Keratinocyte (primary cell): ENCODE results near the gene SSBP4. TPM values are rescaled to one million over a fixed set of nuclear protein-coding genes. Genes with fewer than 3 reads are reported as not detected.

Experiments used
- DNase-seq: peaks from one replicate; pipeline ENCODE4 v3.0.0-alpha.2; 2011; ENCODE audit warnings: low read depth, missing footprints, low spot score
- FAIRE-seq: peaks from 2 replicates; lab custom pipeline; 2011; peaks lifted over from hg19 to GRCh38; lab: Jason Lieb, UNC
- H2AFZ ChIP-seq: 2 replicates; pipeline ENCODE4 v1.6.0; 2012; ENCODE audit warnings: low read length, control low read depth, inconsistent platforms; ENCODE audit not compliant: control insufficient read depth
- H3K27ac ChIP-seq: 2 replicates; pipeline ENCODE4 v1.5.1; 2011; ENCODE audit warnings: low read length; ENCODE audit not compliant: control insufficient read depth, insufficient read depth
- H3K27me3 ChIP-seq: 3 replicates; pipeline ENCODE4 v1.6.0; 2011; ENCODE audit warnings: low read length; ENCODE audit not compliant: control insufficient read depth, insufficient read depth; ENCODE audit errors: extremely low read depth
- H3K36me3 ChIP-seq, 2 experiments: 2 replicates in 1 of 2; 3 replicates in 1 of 2; pipeline ENCODE4 v1.5.1; 2011; ENCODE audit warnings: low read length in 2 of 2, mild to moderate bottlenecking in 1 of 2; ENCODE audit not compliant: control insufficient read depth in 2 of 2, insufficient read depth in 2 of 2; ENCODE audit errors: extremely low read depth in 1 of 2
- H3K4me1 ChIP-seq: 3 replicates; pipeline ENCODE4 v1.5.1; 2011; ENCODE audit warnings: low read length; ENCODE audit not compliant: control insufficient read depth, insufficient read depth; ENCODE audit errors: extremely low read depth
- H3K4me2 ChIP-seq: 3 replicates; pipeline ENCODE4 v1.6.0; 2011; ENCODE audit warnings: low read depth, low read length; ENCODE audit not compliant: control insufficient read depth, insufficient read depth; ENCODE audit errors: extremely low read depth
- H3K4me3 ChIP-seq, 3 experiments: fragments of 200-600 bp in 1 of 3; sonication (generic) in 1 of 3; 2 replicates in 2 of 3; 3 replicates in 1 of 3; pipeline ENCODE4 v1.5.1; 2011 to 2016; ENCODE audit warnings: low read length in 3 of 3, mild to moderate bottlenecking in 3 of 3, control low read depth in 2 of 3, inconsistent platforms in 1 of 3, low read depth in 1 of 3, mixed read lengths in 1 of 3, mixed run types in 1 of 3, moderate library complexity in 1 of 3; ENCODE audit not compliant: control insufficient read depth in 2 of 3, insufficient read depth in 2 of 3; ENCODE audit errors: extremely low read depth in 1 of 3
- H3K79me2 ChIP-seq: 2 replicates; pipeline ENCODE4 v1.6.0; 2012; ENCODE audit warnings: low read length; ENCODE audit not compliant: control insufficient read depth, insufficient read depth
- H3K9ac ChIP-seq: 3 replicates; pipeline ENCODE4 v1.6.0; 2011; ENCODE audit warnings: low read length; ENCODE audit not compliant: control insufficient read depth, insufficient read depth; ENCODE audit errors: extremely low read depth
- H3K9me1 ChIP-seq: 3 replicates; pipeline ENCODE4 v1.6.0; 2011; ENCODE audit warnings: low read length; ENCODE audit not compliant: control insufficient read depth, insufficient read depth; ENCODE audit errors: extremely low read depth
- H3K9me3 ChIP-seq: 2 replicates; pipeline ENCODE4 v1.5.1; 2012; ENCODE audit warnings: low read depth, low read length; ENCODE audit not compliant: control insufficient read depth
- H4K20me1 ChIP-seq: 3 replicates; pipeline ENCODE4 v1.6.0; 2011; ENCODE audit warnings: low read length; ENCODE audit not compliant: control insufficient read depth, insufficient read depth; ENCODE audit errors: extremely low read depth
- CTCF ChIP-seq, 3 experiments: IDR thresholded peaks in 1 of 3; conservative IDR thresholded peaks in 1 of 3; optimal IDR thresholded peaks in 1 of 3; 2 replicates in 2 of 3; 3 replicates in 1 of 3; pipeline versions ENCODE3 to v1.5.1; 2011; ENCODE audit warnings: low read length in 3 of 3, mild to moderate bottlenecking in 3 of 3, moderate library complexity in 2 of 3, control low read depth in 1 of 3, inconsistent platforms in 1 of 3; ENCODE audit not compliant: insufficient read depth in 2 of 3; ENCODE audit errors: extremely low read depth in 1 of 3
- EZH2 ChIP-seq: IDR thresholded peaks from one replicate; pipeline ENCODE4 v1.6.1; 2012; ENCODE audit warnings: inconsistent platforms, mild to moderate bottlenecking, low read length, moderate library complexity
- dilution Hi-C: fragments of 300-500 bp; cut with MboI; formaldehyde crosslinking; loops from one replicate; pipeline ENCODE4 v1.7.0; 2020; ENCODE audit warnings: low sequenced_read_pairs; ENCODE audit not compliant: extremely low pct_ligation_motif_present
- polyA plus RNA-seq, 5 experiments: library from polyadenylated mRNA; depleted of rRNA in 3 of 5; stranded (reverse) in 3 of 5; stranded (forward) in 1 of 5; unstranded in 1 of 5; fragments of >200 nt; gene quantifications; 1 replicate in 1 of 5; 2 replicates in 3 of 5; 3 replicates in 1 of 5; pipeline versions ENCODE4 v1.2.1 to v1.2.3, GENCODE V29; 2011 to 2012; ENCODE audit warnings: missing spikeins in 2 of 5, low read depth in 1 of 5, low replicate concordance in 1 of 5

Gene SSBP4
- polyA plus RNA-seq, 1 donor (not counting 4 experiments of a cell fraction or from before 2014, with no cell fraction given) = 7.5 TPM

- H3K4me1 ChIP-seq = peaks cover 7% of the 10 kb centered on the region
- H3K27me3 ChIP-seq = no peaks in the 10 kb centered on the region
- H3K79me2 ChIP-seq = peaks cover 48% of the 10 kb centered on the region
- H3K27ac ChIP-seq = no peak overlapping the region
- FAIRE-seq (no peak), DNase-seq (no peak)
- no peak overlapping the region for H3K4me2 ChIP-seq
- peaks cover 31% of the 10 kb centered on the region for H4K20me1 ChIP-seq
- H3K9ac ChIP-seq = no peak overlapping the region
- no peak overlapping the region for H3K4me3 ChIP-seq
- H3K9me3 ChIP-seq = no peaks in the 10 kb centered on the region
- no peak for TF ChIP-seq EZH2
- TF ChIP-seq CTCF (optimal IDR thresholded peaks at IDR 0.05 in 1 of 3, IDR thresholded peaks at IDR 0.05 in 1 of 3, conservative IDR thresholded peaks at IDR 0.05 in 1 of 3; ENCODE audit: extremely low read depth in 1 of 3, insufficient read depth in 2 of 3, low read length in 3 of 3) = no peak
- dilution Hi-C loops = no loop called here
- H3K9me1 ChIP-seq = no peaks in the 10 kb centered on the region
- no peak overlapping the region for H2AFZ ChIP-seq
- H3K36me3 ChIP-seq = peaks cover 20 to 29% of the 10 kb centered on the region in 2 experiments
Observed at GRCh38 chr19:18467978-18468377, 48.8 kb downstream of the SSBP4 start.

- no peak for FAIRE-seq
Observed at GRCh38 chr19:18468517-18468916, 49.3 kb downstream of the SSBP4 start.

More at GRCh38 chr19:18468517-18468916, 49.3 kb downstream of the SSBP4 start:
- no peak overlapping the region for H3K4me3 ChIP-seq
- H3K4me2 ChIP-seq = no peak overlapping the region
- H3K9me1 ChIP-seq = no peaks in the 10 kb centered on the region
- peaks cover 7% of the 10 kb centered on the region for H3K4me1 ChIP-seq
- H4K20me1 ChIP-seq = peaks cover 35% of the 10 kb centered on the region
- dilution Hi-C loops = no loop called here
- DNase-seq = no peak
- H3K9me3 ChIP-seq = no peaks in the 10 kb centered on the region
- peaks cover 54% of the 10 kb centered on the region for H3K79me2 ChIP-seq
- H3K27me3 ChIP-seq = no peaks in the 10 kb centered on the region
- peaks cover 22 to 29% of the 10 kb centered on the region in 2 experiments for H3K36me3 ChIP-seq
- no peak overlapping the region for H3K27ac ChIP-seq
- no peak overlapping the region for H2AFZ ChIP-seq
- no peak overlapping the region for H3K9ac ChIP-seq
- TF ChIP-seq CTCF (optimal IDR thresholded peaks at IDR 0.05 in 1 of 3, IDR thresholded peaks at IDR 0.05 in 1 of 3, conservative IDR thresholded peaks at IDR 0.05 in 1 of 3; ENCODE audit: extremely low read depth in 1 of 3, insufficient read depth in 2 of 3, low read length in 3 of 3) (no peak), EZH2 (no peak)
